Jurkat, Clone E6-1 (cell line): Measurements from ENCODE around the gene JOSD1. TPM values are rescaled to one million over a fixed set of nuclear protein-coding genes. Genes with fewer than 3 reads are reported as not detected.

Experiments used
- DNase-seq: peaks from one replicate; pipeline ENCODE4 v3.0.0-alpha.2; 2011; ENCODE audit warnings: low read depth, low spot score
- H3K4me3 ChIP-seq: 2 replicates; pipeline ENCODE4 v1.5.1; 2011; ENCODE audit warnings: mild to moderate bottlenecking, low read length, control low read depth, moderate library complexity
- polyA plus RNA-seq: library from polyadenylated mRNA; unstranded; fragments of >200 nt; gene quantifications from one replicate; pipeline ENCODE4 v1.2.1, GENCODE V29; 2012; ENCODE audit warnings: missing spikeins; ENCODE audit not compliant: insufficient read length, insufficient read depth

The JOSD1 gene
- 42.9 TPM for polyA plus RNA-seq

DNA sequence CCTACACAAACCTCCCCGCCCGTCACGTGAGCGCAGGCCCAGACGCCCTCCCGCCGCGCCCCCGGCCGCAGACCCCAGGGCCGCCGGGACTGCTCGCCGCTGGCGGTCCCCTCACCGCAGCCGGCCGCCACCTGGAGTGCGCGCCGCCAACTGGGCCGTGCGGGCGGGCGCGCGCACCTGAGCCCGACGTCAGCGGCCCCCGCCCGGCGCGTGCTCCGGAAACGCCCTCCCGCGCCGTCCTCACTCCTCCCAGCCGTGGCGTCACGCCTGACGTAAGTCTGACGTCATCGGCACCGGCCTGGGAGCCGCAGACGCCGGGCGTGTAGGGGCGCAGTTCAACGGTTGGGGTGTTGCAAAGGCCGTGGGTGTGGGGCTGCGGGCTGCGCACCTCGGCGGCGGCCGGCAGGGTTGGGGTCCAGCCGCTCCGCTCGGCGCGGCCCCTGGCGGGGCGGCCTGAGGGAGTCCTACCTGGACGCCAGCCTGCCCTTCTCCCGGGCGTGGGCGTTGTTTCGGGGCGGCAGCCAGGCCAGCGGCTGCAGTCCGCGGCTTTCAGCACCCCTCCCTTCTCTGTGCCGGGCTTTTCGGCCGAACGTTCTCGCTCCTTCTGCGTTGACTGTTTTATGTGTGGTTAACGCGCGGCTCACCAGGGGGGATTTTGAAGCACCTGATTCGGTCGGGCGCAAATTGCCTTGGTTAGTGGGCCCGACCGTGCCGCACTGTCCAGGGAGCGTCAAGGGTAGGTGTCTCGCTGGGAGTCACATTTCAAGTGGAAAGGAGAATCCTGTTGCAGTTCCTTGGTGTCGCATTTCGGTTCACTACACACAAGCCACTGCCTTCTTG, at the start of gene JOSD1:
Gene JOSD1 (minus strand): TSS at position 155 of the 840 bp plus-strand sequence. CDS start 956 bp downstream, outside the sequence.
- H3K4me3 ChIP-seq = peak within 1 kb of the TSS; percentile 75
- peak; percentile 90 for DNase-seq

DNA sequence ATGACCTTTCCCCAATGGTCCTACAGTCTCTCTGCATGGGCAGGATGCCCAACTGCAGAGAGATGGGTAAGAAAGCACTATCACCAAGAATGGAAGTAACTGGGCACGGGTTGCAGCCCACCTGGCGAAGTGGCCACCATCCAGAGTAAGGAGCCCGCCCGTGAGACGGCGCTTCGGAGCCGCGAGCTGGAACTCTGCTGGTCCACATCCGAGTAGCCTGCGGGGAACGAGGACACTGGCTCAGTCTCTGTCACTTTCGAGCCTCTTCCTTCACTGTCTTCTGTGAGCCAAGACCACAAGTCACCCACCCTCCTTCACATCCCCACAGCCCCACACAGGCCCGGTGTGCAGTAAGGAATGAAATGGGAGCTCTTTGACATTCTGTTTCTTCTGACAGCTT, 49.4 kb upstream of the JOSD1 start:
- no peak overlapping the region for H3K4me3 ChIP-seq
- DNase-seq = no peak

DNA sequence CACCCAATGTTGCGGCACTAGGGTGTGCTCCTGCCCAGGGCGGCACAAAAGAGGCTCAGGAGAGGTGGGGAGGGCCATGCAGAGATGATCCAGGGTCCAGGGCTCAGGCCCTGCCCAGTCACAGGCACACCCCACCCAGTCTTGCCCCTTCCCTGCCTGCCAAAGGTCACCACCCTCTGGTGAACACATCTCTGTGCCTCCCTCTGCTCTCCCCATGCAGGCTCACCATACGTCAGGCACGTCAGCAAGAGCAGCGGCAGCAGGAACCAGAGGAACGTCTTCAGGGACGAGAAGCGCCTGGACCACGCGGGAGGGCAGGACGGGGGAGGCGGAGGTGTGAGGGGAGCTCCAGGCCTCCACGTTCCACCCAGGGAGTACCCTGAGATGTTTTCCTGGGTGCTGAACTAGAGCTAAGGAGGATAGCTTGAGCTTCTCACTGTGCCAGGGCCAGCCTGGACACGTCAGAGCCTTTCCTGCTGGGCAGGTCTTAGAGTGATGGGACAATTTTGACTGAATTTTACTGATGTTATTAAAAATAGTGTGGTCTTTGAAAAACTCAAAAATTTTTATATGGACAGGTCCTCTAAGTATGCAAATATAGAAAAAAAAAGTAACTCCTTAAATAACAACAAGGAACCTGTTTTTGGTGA, 47.9 kb upstream of the JOSD1 start:
- DNase-seq = no peak
- no peak overlapping the region for H3K4me3 ChIP-seq

DNA sequence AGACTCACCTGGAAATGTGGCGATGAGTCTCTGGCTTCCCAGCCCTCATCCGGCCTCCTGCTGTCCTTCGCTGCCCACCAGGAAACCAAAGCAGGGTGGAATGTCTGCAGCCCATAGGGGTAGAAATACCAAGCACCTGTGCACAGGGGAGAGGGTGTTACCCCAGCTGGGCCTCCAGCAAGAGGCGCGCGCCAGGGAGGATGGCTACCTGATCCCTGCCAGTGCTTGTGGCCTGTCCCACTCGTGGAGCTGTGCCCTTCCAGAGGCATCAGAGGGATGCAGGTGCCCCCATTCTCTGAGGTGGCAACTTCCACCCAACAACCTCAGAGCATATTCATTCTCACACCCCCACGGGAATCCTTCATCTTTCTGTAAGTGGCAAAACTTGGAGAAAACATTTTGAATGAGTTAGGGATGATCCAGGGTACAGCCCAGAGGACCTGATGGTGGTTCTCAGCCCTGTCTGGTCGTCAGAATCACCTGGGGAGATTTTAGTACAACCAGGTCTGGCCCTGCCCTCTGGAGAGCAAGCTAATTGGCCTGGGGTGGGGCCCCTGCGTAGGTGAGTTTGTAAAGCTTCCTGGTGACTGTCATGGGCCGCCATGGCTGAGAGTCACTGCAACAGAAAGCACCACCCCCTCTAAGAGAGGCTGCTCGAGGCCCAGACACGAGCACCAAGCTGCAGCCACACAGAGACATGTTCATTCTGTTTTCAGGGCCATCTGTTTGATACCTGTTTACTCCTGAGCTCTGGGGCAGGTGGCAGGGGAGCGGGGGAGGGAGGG, 45.1 kb upstream of the JOSD1 start:
- H3K4me3 ChIP-seq = no peak overlapping the region
- no peak for DNase-seq

DNA sequence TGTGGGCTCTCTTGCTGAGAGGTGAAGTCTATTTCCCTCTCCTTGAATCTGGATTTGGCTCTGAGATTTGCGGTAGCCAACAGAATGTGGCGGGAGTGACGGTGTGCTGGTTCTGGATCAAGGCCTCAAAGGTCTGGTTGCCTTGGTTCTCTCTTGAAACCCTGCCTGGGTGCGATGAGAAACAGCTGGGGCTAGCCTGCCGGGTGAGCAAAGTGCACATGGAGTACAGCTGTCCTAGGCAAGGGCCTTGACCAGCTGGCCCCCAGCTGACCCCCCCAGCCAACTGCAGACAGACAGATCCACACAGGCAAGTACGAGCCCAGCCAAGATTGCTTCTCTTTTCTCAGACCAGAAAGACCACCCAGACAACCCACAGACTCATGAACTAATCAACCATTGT, 44.2 kb upstream of the JOSD1 start:
- no peak for DNase-seq
- no peak overlapping the region for H3K4me3 ChIP-seq

DNA sequence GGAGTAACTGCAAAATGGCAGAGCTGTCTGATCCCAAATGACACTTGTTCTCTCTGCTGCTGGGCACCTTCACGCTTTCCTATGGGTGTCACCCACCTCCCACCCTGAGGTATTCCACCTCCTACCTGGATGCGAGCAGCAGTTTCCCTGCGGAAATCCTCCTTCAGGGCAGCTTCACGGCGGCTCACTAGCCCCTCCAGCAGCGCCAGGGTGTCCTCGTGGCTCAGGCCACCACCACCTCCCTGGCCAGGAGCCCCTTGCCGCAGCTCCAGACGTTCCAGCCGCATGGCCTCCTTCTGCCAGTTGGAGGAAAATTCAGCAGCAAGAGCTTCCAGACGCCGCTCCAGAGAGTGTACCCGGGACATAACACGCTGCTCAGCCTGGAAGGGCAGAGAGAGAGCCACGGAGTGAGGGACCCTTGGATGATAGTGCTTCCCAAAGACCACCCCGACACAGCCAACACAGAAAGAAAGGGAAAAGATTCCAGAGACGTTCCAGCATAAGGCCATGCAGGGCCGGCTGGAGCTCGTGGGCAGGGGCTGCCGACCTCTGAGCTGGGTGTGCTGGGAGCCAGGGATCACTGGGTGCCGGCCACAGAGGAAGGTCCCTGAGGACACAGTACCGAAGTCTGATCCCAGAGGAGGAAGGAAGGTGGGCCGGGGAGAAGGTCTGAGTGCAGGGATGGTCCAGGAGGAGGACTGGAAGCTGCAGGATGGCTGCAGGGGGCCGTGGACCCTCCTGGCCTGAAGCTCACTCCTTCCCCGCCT, 41.6 kb upstream of the JOSD1 start:
- H3K4me3 ChIP-seq = no peak overlapping the region
- DNase-seq = no peak

DNA sequence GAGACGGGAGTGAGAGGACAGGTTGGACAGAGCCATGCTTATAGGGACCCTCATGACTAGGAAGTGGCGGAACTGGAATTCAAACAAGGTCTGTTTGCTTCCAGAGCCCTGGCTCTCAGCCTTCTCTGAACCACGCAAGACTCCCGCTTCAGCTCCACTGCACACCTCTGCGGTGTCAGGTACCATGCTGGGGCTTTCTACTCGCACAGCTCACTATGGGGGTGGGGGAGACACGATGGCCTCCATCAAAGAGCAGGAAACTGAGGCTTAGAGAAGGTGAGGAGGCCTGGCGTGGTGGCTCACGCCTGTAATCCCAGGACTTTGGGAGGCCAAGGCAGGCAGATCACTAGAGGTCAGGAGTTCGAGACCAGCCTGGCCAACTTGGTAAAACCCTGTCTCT, 40.8 kb upstream of the JOSD1 start:
- H3K4me3 ChIP-seq = no peak overlapping the region
- DNase-seq = no peak

DNA sequence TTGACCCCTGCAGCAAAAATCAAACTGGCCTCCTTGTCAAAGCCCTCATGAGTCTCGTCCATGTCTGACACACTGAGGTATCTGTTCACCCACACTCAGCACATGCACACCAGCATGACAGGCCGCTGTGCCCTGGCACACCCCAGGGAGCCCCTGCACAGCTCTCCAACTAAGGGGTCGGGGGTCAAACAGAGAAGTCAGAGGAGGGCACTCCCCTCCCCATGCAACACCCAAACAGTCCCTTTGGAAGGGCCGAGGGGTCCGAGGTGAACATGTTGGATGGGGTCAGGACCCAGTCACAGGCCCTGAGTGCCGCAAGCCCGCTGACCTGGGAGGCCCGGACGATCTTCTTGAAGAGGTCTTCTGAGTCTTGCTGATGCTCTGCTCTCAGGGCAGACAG, 40.4 kb upstream of the JOSD1 start:
- no peak for DNase-seq
- H3K4me3 ChIP-seq = no peak overlapping the region

DNA sequence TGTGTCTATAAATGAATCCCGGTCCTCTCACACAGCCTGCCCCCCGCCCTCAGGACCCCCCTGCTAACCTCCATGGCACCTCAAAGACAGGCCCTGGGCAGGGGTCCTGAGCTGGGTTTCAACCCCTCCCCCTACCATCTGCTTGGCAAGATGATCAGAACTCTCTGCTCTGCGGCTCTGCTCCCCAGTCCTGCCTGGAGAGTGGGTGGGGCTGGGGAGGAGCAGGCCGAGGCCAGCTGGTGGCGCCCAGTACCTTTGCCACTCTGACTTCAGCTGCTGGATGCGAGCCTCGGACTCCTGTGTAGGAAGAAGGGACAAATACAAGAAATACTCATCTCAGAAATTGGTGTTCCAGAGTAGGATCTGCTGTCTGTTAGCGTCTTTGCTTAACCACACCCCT, 40.0 kb upstream of the JOSD1 start:
- no peak for DNase-seq

DNA sequence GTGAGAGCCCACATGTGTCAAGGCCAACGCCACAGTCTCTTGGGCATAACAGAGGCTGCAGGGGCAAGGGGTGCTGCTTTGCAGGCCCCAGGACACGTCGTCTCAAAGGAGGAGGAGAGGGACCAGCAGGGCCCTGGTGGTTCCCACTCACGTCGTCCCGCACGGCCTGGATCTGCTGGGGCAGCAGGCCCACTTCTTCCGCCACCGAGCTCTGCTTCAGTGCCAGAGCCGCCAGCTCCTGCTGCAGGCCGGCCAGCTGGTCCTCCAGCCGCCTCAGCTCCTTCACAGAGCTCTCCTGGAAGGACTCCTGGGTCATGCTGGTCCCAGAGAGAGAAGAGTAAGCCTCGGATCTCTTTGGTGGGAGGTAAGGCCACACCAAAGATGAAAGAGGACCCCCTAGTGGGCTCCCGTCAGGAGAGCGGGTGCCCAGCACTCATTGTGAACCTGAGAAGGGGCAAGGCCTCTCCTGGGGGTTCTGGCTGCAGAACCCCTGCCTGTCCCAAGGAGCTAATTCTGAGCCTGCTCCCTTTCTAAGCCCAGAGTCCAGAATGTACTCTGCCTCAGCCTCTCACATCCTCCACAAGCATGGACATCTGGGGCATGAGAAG, 39.5 kb upstream of the JOSD1 start:
- H3K4me3 ChIP-seq = no peak overlapping the region
- DNase-seq = no peak

More for the DNA sequence above, 40.0 kb upstream of the JOSD1 start:
- H3K4me3 ChIP-seq = no peak overlapping the region

DNA sequence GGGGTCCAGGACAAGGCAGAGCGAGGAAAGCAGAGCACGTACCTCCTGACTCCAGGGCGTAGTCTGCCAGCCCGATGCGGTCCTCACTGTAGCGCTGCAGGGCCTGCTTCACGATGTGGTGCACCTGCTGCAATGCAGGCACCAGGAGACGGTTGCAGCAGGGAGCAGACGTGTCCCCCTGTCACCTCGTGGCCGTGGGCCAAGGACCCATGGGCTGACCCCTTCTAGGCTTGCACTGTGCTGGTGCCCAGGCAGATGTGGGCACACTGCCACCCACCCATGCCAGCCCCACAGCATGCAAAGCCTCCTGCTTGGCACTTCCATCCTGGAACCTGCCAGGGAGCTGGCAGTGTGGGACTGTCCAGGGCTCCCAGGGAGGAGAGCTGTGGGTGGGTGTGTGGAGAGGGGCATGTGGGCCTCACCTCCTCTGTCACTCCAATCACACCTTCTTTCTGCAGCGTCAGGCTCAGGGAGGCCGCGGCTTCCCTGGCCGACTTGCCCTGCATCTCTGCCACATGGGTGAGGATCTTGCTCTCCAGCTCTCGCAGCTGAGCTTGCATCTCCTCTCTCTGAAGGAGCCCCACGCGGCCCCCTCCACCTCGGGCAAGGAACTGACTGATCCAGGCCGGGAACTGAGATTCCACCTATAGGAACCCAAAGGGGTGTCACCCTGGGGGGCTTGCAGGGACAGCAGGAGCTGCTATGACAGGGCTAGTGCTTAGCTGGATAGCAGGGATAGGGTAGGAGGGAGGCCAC, 38.7 kb upstream of the JOSD1 start:
- no peak for DNase-seq
- H3K4me3 ChIP-seq = no peak overlapping the region

DNA sequence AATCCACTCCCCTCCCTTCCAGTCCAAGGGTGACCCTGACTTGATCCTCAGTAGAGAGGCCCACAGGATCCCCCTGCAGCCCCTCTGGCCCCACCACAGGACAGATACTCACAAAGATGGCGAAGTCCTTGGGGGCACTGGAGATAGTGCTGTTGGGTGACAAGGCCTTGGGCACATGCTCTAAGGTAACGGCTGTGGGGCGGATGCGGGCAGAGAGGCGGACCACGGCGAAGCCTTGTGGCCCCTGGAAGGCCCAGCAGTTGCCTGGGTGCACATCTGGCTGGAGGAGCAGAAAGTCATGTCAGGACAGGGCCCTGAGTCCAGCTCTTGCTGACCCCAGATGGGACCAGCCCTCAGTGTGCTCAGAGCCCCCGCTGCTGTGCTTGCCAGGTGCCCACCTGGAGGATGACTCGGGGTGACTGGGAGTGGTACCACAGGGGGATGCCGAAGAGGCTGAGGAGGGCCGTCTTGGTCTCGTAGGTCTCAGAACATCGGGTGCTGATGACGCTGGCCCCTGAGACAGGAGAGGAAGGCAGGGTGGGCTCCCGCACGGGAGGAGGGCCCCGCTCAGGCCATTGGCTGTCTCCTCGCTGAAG, 37.8 kb upstream of the JOSD1 start:
- H3K4me3 ChIP-seq = no peak overlapping the region
- no peak for DNase-seq

DNA sequence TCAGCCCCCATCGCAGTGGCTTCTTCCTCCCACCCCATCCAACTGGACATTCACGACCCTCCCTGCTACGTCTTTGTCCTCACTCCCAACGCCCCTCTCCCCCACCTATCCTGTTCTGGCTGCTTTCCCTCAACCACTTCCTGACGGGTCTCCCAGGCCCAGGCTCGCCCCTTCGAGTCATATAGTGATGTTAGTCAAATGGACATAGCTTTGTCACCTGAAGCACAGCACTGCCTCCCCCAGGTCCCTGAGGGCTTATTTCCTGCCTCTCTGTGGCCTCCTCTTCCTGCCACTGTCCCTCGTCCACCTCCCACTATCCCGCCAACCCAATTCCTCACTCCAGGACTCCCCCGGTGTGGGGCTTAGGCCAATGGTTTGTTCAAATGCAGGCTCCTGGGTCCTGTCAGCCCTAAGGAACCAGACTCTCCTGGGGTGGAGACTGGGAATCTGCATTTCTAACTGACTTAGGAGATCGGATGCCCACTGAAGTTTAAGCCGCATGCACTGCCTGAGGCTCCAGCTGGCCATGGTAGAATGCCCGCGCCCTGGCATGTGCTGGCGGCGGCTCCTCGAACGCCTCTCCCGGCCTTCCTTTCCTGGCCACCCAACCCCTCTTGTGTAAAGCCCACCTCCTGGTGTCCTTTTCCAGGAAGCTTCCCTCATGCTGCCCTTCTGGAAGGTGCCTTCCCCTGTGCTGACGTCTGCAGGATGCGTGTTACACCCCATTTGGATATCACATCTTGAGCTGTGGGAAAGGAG, 36.7 kb upstream of the JOSD1 start:
- no peak overlapping the region for H3K4me3 ChIP-seq
- DNase-seq = no peak

DNA sequence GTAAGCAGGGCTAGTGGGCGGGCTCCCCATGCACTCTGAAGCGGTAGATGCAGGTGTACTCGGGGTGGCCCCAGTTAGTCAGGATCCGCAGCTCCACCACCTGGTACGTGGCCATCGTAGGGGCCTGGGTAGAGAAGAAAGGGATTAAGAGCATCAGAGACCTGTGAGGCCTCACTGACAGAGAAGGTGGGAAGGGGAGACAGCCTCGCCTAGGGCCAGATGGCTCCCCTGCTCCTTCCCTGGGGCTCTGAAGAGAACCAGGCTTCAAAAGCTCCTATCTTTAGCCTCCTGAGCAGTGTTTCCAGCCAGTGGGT, 35.5 kb upstream of the JOSD1 start:
- no peak for DNase-seq
- H3K4me3 ChIP-seq = no peak overlapping the region

DNA sequence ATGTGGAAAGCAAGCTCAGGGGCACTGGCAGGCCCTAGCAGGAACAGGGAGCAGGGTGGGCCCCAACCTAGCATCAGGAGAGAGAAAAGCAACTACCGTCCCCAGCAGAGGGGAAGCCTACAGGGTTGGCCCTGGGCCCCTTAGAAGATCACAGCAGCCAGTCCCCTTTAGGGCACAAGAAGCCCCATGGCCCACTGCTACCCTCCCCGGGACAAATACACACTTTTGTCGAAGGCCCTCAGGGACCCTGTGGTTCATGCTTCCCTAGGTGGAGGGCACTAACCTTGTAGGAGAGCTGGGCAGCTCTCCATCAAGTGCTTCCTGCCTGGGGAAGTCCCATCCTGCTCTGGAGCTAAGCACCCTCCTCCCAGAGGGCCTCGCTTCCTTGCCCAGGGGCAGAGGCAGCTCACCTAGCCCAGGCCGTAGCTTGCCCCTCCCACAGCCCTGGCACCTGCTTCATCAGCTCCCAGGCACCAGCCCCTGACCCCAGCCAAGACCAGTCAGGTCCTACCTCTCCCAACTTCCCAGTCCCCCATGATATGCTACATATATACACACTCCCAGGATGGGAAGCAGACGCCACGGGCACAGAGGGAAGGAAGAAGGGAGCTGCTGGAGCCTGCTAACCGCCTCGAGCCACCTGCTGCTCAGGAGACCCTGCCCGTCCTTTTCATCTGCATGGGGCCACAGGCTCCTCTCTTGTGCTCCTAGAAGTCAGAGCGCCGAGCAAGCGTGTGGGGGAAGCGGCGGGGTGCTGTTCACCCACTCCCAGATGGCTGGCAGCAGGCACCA, 34.9 kb upstream of the JOSD1 start:
- DNase-seq = no peak

DNA sequence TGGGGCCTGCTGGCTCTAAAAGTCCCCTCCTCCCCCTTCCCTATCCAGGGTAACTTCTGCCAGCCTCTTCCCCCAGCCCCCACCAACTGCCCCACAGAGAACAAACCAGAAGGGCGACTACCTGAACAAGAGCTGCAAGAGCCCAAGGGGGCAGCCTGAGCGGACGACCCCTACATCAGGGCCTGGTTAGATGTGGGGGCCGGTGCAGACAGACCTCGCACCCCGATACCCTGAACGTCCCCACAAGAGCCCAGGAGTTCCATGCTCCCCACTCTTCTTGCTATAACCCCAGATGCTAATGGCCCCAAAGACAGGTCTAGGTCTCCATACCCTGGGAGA, 34.4 kb upstream of the JOSD1 start:
- no peak overlapping the region for H3K4me3 ChIP-seq
- no peak for DNase-seq

More for the DNA sequence above, 34.9 kb upstream of the JOSD1 start:
- H3K4me3 ChIP-seq = no peak overlapping the region
